Adipose tissue (tissue), 3 donors: ENCODE results near the gene FASLG. TPM values are rescaled to one million over a fixed set of nuclear protein-coding genes. Genes with fewer than 3 reads are reported as not detected.

Experiments used
- H3K27ac ChIP-seq: one replicate; pipeline ENCODE4 v1.5.1; 2013; ENCODE audit warnings: low read depth, low read length
- WGBS, 3 donors: extraction: QIAGEN DNeasy Blood & Tissue Kit; methylation state at CpG; one replicate each; pipeline ENCODE4 v1.1.7; 2013; 5-methylcytosine and 5-hydroxymethylcytosine counted together
- polyA plus RNA-seq, 3 donors: library from polyadenylated mRNA; stranded (reverse); fragments of 200-250 nt; gene quantifications; one replicate each; pipeline ENCODE4 v1.2.3, GENCODE V29; 2013
- donor health status: healthy with polysubstance abuse.
- donor health status: Bipolar disorder and iron deficiency.
- donor health status: healthy.

FASLG gene
- polyA plus RNA-seq, 3 donors = 0.06 to 0.18 TPM; not detected in 1

- 77 to 85% (median 80%) methylated on average over 8 of the region's 8 CpGs for WGBS, 3 donors
- no peak overlapping the region for H3K27ac ChIP-seq
These were observed 18.8 kb upstream of the FASLG start for GRCh38 chr1:172640111-172640510.

DNA sequence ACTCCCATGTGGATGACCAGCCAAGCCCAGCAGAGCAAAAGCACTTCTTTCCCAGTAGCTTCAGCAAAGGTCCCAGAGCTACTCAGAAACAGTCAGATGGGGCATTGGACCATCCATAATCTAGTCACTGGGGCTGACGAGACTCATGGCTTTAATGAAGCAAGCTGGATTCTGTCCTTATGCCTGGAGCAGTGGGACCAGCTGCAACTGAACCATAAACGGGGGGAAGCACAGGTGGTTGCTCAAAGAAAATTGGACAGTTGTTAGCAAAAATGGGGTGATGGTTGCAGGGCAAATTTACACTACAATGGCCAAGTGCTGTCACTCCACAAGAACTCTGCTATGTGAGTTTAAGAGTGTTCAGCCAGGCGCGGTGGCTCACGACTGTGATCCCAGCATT, 17.4 kb upstream of the FASLG start:
- 72 to 85% (median 84%) methylated on average over 5 of the region's 5 CpGs for WGBS, 3 donors
- no peak overlapping the region for H3K27ac ChIP-seq

DNA sequence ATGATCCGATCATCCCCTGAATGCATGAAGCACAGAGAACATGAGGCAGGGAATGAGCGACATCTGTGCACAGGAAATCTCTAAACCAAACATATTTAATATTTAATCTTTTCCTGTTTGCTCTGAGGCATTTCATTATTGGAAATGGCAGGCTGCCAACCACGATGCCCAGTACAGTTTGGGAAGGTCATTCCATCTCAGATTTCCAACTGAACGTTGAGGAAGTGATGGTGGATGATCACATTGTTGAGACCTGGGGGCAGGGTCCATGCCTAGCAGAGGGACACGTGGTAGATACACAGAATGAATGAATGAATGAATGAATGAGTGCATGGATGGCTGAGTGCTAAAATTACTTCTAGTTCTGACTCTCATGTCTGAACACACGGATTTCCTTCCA, 15.9 kb upstream of the FASLG start:
- H3K27ac ChIP-seq = no peak overlapping the region
- WGBS, 3 donors = 35 to 65% (median 64%) methylated on average over 6 of the region's 6 CpGs

DNA sequence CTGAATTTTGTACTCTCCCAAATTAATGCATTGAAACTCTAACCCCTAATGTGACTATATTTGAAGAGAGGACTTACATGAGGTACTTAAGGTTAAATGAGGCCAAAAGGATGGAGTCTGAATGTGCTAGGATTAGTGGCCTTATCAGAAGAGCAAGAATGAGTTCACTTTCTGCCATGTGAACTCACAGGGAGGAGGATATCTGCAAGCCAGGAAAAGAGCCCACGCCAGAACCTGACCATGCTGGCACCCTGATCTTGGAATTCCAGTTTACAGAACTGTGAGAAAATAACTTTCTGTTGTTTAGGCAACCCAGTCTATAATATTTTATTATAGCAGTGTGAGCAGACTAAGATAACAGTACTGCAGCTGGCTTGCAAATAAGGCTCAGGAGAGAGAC, 12.2 kb upstream of the FASLG start:
- WGBS, 3 donors = 83 to 88% (median 88%) methylated on average over 1 of the region's 1 CpG
- no peak overlapping the region for H3K27ac ChIP-seq

DNA sequence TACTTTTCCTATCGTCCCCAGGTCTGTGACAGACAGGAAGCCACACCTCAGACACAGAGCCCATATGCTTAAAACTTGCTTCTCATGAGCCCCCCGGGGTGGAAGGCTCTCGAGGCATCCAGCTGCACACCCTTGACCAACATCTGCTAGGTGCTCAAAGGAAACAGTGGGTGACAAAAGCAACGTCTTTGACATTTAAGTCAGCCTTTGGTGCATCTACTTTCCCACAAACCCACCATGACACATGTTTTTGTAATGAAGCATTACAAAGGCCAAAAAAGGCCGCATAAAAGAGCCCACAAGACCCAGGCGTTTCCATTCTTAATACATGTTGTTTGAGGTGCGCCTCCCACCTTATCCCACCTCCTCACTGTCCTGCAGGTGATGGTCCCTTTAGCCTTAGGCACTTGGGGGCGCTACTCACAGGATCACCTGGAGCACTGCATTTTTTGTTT, 11.8 kb upstream of the FASLG start:
- no peak overlapping the region for H3K27ac ChIP-seq

DNA sequence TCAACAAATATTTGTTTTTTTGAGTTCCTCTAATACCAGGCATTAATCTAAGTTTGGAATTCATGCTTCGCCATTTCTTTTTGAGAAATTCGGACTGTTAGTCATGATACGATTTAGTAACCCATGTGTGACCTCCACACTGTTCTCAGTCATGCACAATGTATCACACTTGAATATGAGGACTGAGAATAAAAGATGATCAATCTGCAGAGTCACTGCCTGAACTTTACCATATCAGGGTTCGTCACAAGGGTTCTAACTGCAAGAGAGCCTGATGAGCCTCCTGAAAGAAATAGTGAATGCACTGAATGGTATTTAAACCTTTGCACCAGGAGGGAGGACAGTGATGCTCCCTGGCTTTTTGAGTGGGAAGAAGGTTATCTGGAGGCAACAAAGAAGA, 10.9 kb upstream of the FASLG start:
- H3K27ac ChIP-seq = no peak overlapping the region
- WGBS, 3 donors = 87 to 94% (median 88%) methylated on average over 4 of the region's 4 CpGs

More for the DNA sequence above, 11.8 kb upstream of the FASLG start:
- 67 to 75% (median 72%) methylated on average over 8 of the region's 8 CpGs for WGBS, 3 donors

DNA sequence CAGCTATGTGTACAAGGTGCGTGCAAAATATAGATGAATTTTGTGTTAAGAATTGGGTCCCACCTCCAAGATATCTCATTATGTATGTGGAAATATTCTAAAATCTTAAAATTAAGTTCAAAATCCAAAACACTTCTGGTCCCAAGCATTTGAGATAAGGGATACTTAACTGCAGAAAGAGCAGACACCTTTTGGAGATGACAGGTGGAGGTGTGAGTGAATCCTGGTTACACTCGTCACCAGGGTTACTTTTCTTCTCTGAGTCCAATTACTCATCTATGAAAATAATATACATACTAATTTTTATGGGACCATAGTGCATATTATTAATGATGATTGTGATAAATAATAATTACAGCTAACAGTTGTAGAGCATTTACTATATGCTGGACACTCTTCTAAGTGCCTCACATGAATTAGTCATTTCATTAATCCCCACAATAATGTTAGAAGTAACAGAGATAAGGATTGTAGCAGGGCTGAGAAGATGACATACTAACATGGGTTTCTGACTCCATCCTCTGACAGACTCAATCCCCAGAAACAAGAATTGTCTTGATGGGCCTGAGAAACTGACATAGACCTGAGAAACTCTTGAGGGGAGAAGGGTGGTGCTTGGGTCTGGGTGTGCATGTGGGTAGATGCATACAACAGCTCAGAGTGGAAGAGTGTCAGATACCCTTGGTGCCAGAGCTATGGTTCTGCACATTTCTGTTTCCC, 8.3 kb upstream of the FASLG start:
- 86 to 92% (median 89%) methylated on average over 2 of the region's 2 CpGs for WGBS, 3 donors
- H3K27ac ChIP-seq = no peak overlapping the region

DNA sequence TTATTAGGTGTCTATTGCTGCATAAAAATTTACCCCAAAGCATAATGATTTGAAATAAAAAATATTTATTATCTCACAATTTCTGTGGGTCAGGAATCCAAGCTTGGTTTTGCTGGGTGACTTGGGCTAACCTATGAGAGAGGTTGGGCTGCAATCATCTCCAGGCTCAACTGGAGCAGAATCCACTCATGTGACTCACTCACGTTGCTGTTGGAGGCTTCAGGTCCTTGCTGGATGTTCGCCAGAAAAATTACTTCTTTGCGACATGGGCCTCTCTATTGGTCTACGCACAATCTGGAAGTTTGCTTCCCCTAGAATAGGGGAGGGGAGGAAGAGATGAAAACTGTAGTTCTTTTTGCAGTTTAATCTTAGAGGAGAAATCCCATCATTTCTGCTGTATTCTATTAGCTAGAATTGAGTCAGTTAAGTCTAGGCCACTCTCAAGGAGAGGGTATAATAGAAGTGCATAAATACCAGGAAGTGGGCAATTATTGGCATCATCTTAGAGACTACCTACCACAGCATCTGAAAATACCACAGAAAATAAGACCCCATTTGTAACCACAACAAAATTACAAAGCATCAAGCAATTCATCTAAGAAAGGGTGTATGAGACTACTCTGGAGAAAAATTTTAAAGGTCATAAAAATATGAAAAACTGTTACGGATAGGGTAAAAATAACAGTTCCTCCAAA, 5.7 kb upstream of the FASLG start:
- 37 to 50% (median 49%) methylated on average over 5 of the region's 5 CpGs for WGBS, 3 donors
- H3K27ac ChIP-seq = no peak overlapping the region

DNA sequence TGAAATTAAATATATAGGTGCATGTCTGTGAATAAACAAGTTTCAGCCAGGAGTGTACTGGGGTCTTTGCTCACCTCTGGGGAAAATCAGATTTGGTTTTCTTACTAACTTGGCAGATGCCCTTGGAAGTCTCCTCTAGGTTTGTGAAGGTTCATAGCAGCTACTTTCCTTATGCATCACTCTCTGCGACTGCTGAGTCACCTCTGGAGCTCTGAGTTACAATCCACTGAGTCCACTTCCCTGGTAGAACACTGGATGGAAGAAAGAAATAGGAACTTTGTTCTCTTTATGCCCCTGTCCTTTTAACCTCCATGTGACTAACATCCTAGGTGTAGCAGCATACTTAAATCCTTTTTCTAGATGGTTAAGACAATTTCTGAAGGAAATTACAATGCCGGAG, 4.4 kb upstream of the FASLG start:
- H3K27ac ChIP-seq = no peak overlapping the region
- 85 to 92% (median 90%) methylated on average over 2 of the region's 2 CpGs for WGBS, 3 donors

GRCh38 chr1:172656576-172656975, 2.3 kb upstream of the FASLG start:
- 56 to 90% (median 74%) methylated on average over 6 of the region's 6 CpGs for WGBS, 3 donors
- no peak overlapping the region for H3K27ac ChIP-seq

GRCh38 chr1:172657586-172657985, 1.3 kb upstream of the FASLG start:
- 90 to 95% (median 94%) methylated on average over 1 of the region's 1 CpG for WGBS, 3 donors
- no peak overlapping the region for H3K27ac ChIP-seq

DNA sequence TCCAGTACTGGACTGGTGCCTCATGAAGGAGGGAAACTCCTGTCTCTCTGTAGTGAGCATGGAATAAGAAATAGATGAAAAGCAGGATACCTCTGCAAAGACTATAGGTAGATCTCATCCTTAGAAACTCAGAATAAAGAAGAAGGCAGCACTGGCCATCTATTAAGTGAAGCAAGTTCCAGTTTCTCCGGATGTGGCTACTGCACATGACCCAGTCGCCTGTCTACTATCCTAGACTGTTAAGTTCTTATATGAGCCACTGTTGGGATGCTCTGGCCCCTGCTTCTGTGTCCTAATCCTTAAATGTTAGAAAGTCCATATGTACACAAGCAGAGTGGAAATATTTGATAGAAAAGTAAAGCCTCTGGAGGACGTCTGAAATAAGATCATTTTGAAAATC, 2.2 kb downstream of the FASLG start:
- WGBS, 3 donors = 68 to 85% (median 75%) methylated on average over 3 of the region's 3 CpGs
- H3K27ac ChIP-seq = no peak overlapping the region

DNA sequence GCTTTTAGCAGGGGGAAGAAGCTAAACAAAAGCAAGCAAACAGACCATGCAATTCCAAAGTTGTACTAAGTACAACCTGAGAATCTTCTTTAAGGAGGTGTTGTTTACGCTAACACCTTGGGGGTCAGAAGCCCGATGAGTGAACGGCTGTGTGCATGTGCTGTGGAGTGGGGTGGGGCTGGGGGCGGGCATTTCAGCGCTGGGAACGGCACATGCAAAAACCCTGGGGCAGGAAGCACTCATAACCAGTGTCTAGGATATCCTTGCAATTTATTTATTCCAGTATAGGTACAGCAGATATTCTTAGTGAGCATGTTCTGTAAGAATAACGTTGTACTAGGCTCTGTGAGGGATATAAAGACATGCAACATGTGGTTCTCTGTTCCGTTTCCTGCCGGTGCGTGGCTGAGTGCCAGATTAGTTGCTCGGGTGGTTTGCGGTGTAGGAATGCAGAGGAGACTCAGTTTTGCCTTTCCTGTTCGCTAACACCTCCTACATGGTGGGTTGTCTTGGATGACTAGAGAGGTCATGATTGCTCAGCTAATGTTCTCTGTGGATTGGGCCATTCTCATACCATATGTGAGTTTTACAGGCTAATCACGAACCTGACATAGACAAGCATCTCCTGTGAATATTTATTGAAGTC, 3.7 kb downstream of the FASLG start:
- H3K27ac ChIP-seq = no peak overlapping the region
- 29 to 39% (median 36%) methylated on average over 14 of the region's 14 CpGs for WGBS, 3 donors

DNA sequence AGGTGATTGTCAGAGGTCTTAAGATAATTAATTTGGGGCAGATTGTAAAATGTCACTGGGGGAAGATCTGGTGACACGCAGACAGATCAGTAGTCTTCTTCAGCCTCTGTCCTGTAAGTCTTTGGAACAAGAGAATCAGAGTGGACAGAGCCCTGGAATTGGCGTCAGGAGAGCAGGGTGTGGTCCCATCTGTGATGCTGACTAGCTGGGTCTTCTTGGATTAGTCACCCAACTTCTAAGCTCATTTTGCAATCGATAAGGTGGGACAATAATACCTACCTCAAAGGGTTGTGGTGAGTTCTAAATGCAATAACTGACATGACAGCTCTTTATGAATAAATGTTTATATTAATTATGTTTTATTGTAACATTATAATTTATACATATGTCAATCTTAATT, 4.8 kb downstream of the FASLG start:
- WGBS, 3 donors = 88 to 93% (median 90%) methylated on average over 3 of the region's 3 CpGs

GRCh38 chr1:172668097-172668496, 9.2 kb downstream of the FASLG start:
- no peak overlapping the region for H3K27ac ChIP-seq
- WGBS, 3 donors = 87 to 93% (median 88%) methylated on average over 3 of the region's 3 CpGs

More for the DNA sequence above, 4.8 kb downstream of the FASLG start:
- no peak overlapping the region for H3K27ac ChIP-seq

DNA sequence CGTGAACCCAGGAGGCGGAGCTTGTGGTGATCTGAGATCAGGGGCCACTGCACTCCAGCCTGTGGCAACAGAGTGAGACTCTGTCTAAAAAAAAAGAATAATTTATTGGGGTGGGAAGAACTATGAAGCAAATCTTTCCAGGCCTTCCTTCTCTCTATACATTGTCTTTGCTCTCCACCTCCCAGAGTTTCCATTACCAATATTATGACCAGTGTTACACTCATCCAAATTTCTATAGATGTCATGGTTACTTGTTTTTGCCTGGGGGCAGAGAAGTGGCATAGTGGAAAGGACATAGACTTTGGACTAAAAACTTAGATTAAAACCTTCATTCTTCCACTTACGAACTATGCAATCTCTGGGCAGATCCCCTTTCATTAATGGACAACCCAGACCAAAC, 10.1 kb downstream of the FASLG start:
- WGBS, 3 donors = 89 to 98% (median 97%) methylated on average over 3 of the region's 3 CpGs
- H3K27ac ChIP-seq = no peak overlapping the region

GRCh38 chr1:172670316-172670715, 11.4 kb downstream of the FASLG start:
- no peak overlapping the region for H3K27ac ChIP-seq
- 69 to 84% (median 80%) methylated on average over 4 of the region's 4 CpGs for WGBS, 3 donors

GRCh38 chr1:172670791-172671190, 11.9 kb downstream of the FASLG start:
- no peak overlapping the region for H3K27ac ChIP-seq
- 68 to 78% (median 77%) methylated on average over 4 of the region's 4 CpGs for WGBS, 3 donors

- no peak overlapping the region for H3K27ac ChIP-seq
These were observed 12.7 kb downstream of the FASLG start for GRCh38 chr1:172671591-172671990.
